Measurements from ENCODE around the gene CCR7. TPM values are rescaled to one million over a fixed set of nuclear protein-coding genes. Genes with fewer than 3 reads are reported as not detected.

Gene CCR7
- total and polyA plus RNA-seq, 2 experiments from 2014 or later, result 0.68 TPM; not detected in 1

- Histone ChIP-seq H3K4me3 (no peak overlapping the region), H3F3A (ENCODE audit: insufficient read depth) (peaks cover 35% of the 10 kb centered on the region), H3K4me1 (ENCODE audit: insufficient read depth) (peaks cover 55% of the 10 kb centered on the region), H4K20me1 (ENCODE audit: insufficient read depth) (no peaks in the 10 kb centered on the region), H3K4me2 (ENCODE audit: unreplicated experiment) (no peak overlapping the region), H3K9me3 (ENCODE audit: low read depth) (no peaks in the 10 kb centered on the region), H2AFZ (no peak overlapping the region), H3K9me2 (ENCODE audit: insufficient read depth) (no peaks in the 10 kb centered on the region), H3K79me2 (ENCODE audit: insufficient read depth) (peaks cover 17% of the 10 kb centered on the region; the same call in 1 of the 2 replicates), H3K36me3 (ENCODE audit: low read depth) (no peaks in the 10 kb centered on the region), H3K9ac (0 out of 2 replicates have a peak overlapping the region, but pooled peaks have one; percentile 66), H3K27me3 (replicated peaks; ENCODE audit: insufficient read depth) (no peaks in the 10 kb centered on the region), H3K27ac (no peak overlapping the region)
- 95 to 96% methylated on average over 26 of the region's 26 CpGs for WGBS, 2 experiments (ENCODE audit: low coverage in 1 of 2, low lambda C conversion rate in 2 of 2, missing lambda C conversion rate in 2 of 2)
- TF ChIP-seq EZH2phosphoT487 (IDR thresholded peaks at IDR 0.05; ENCODE audit: insufficient read depth, low read depth) (no peak), EZH2 (IDR thresholded peaks at IDR 0.05; ENCODE audit: insufficient read depth, poor library complexity, severe bottlenecking) (no peak)
- in situ Hi-C loops (cut with MboI), result no loop called here
- DNase-seq, result no peak
Measured at GRCh38 chr17:40555296-40556190, 9.7 kb downstream of the CCR7 start.

- Histone ChIP-seq H3F3A (ENCODE audit: insufficient read depth) (peaks cover 42% of the 10 kb centered on the region), H3K9me2 (ENCODE audit: insufficient read depth) (no peaks in the 10 kb centered on the region), H3K27ac (peak overlapping the region; percentile 100), H3K4me1 (ENCODE audit: insufficient read depth) (peaks cover 57% of the 10 kb centered on the region), H3K27me3 (replicated peaks; ENCODE audit: insufficient read depth) (no peaks in the 10 kb centered on the region), H2AFZ (no peak overlapping the region), H3K36me3 (ENCODE audit: low read depth) (no peaks in the 10 kb centered on the region), H3K9me3 (ENCODE audit: low read depth) (no peaks in the 10 kb centered on the region), H3K9ac (peak overlapping the region; percentile 96), H3K4me3 (0 out of 2 replicates have a peak overlapping the region, but pooled peaks have one; percentile 35), H3K79me2 (ENCODE audit: insufficient read depth) (peaks cover 17% of the 10 kb centered on the region; the same call in 1 of the 2 replicates), H4K20me1 (ENCODE audit: insufficient read depth) (no peaks in the 10 kb centered on the region), H3K4me2 (ENCODE audit: unreplicated experiment) (peak overlapping the region; percentile 90)
- in situ Hi-C loops (cut with MboI), result no loop called here
- no peak for TF ChIP-seq EZH2 (IDR thresholded peaks at IDR 0.05; ENCODE audit: insufficient read depth, poor library complexity, severe bottlenecking)
- no peak for TF ChIP-seq EZH2phosphoT487 (IDR thresholded peaks at IDR 0.05; ENCODE audit: insufficient read depth, low read depth)
- DNase-seq, result no peak
- 97 to 99% methylated on average over 26 to 27 of the region's 27 CpGs for WGBS, 2 experiments (ENCODE audit: low coverage in 1 of 2, low lambda C conversion rate in 2 of 2, missing lambda C conversion rate in 2 of 2)
Measured at GRCh38 chr17:40554646-40555295, 10.5 kb downstream of the CCR7 start.

- Histone ChIP-seq H3K27ac (peak overlapping the region; percentile 100), H3K36me3 (ENCODE audit: low read depth) (no peaks in the 10 kb centered on the region), H3K4me1 (ENCODE audit: insufficient read depth) (peaks cover 62% of the 10 kb centered on the region), H3K9ac (peak overlapping the region; percentile 96), H3K4me3 (peak overlapping the region; percentile 35), H3K9me3 (ENCODE audit: low read depth) (no peaks in the 10 kb centered on the region), H3F3A (ENCODE audit: insufficient read depth) (peaks cover 47% of the 10 kb centered on the region), H3K4me2 (ENCODE audit: unreplicated experiment) (peak overlapping the region; percentile 90), H2AFZ (peak overlapping the region; percentile 59), H3K27me3 (replicated peaks; ENCODE audit: insufficient read depth) (no peaks in the 10 kb centered on the region), H3K79me2 (ENCODE audit: insufficient read depth) (peaks cover 17% of the 10 kb centered on the region; the same call in 1 of the 2 replicates), H3K9me2 (ENCODE audit: insufficient read depth) (no peaks in the 10 kb centered on the region), H4K20me1 (ENCODE audit: insufficient read depth) (no peaks in the 10 kb centered on the region)
- 13 to 16% methylated on average over 18 to 19 of the region's 19 CpGs for WGBS, 2 experiments (ENCODE audit: low coverage in 1 of 2, low lambda C conversion rate in 2 of 2, missing lambda C conversion rate in 2 of 2)
- TF ChIP-seq EZH2 (IDR thresholded peaks at IDR 0.05; ENCODE audit: insufficient read depth, poor library complexity, severe bottlenecking) (no peak), EZH2phosphoT487 (IDR thresholded peaks at IDR 0.05; ENCODE audit: insufficient read depth, low read depth) (no peak)
- in situ Hi-C loops (cut with MboI), result no loop called here
- peak; percentile 87 for DNase-seq
Measured at GRCh38 chr17:40553694-40554534, 11.4 kb downstream of the CCR7 start.

All from GM23248 (cell line).